NCI-H510A treated with DMSO at 0.1 percent for 48 hours (cell line): ENCODE results near the gene LAMC3.

ENCODE experiments used
- DNase-seq: peaks from one replicate; lab custom pipeline; 2025; lab: John Stamatoyannopoulos, UW

Gene LAMC3

DNA sequence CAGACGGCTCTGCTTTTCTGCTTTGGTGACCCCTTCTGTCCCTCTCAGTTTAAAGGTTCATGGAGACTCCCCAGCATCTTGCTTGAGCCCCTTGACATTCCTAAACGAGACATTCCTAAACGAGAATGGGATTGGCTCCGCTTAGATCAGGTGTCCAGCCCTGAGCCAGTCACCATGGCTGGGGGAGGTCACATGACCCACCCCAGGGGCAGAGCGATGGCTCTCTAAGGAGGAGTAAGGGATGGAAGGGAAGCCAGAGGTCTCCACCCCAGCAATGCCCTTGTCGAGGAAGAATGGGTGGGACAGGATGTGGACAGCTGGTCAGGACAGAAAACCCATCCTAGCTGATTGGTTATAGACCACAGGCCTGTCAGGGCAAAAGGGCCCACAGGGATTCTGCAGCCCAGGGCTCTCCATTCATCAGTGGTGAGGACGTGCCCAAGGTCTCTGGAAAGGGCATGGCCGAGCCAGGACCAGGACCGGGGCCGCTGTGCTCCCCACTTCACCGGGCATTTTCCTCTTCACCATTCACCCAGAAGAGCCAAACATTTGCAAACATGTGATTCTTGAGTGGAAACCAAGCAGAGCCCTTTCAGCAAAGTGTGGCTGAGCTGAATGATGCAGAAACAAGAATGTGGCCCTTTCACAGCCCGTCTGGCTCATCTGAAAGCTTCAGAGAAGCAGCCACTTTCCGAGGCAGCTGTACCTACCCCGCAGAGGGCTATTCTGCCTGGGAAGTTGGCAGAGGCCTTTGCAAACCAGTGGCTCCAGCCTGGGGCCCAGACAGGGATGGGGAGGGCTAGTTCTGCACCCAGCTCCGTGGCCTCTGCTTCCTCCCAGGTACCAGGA lies 67.6 kb downstream of the LAMC3 start:
- no peak for DNase-seq

DNA sequence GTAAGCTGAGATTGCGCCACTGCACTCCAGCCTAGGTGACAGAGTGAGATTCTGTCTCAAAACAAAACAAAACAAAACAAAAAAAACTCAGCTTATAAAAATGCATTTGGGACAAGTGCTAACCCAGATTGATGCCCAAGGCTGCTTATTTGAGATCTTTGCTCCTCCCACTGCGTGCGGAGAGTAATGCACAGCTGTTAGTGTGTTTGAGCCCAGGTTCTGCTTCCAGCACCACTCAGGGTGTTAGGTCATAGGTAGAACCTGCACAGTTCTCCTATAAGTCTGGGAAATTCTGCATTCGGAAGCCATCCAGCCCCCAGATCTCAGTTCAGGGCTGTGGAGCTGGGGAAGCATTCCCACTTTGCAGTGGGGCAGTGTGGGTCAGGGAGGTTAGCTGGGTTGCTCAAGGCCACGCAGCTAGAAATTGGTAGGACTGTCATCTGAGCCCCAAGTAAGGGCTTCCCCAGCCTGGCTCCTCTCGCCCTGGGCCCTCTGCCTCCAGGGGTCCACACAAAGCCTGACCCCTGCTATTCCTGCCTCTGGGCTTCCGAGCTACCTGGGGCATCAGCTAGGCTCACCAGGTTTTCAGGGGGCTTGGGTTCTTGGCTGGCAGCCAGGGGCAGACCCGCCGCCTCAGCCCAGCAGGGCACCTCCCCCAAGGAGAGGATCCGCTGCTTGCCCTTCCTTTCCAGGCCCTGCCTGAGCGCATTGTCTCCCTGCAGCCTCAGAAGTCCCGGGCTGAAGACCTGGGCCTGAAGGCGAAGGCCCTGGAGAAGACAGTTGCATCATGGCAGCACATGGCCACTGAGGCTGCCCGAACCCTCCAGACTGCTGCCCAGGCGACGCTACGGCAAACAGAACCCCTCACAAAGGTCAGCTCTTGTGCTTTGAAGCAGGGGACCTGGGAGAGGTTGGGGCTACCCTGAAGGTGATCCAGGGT lies 69.7 kb downstream of the LAMC3 start:
- DNase-seq = no peak

DNA sequence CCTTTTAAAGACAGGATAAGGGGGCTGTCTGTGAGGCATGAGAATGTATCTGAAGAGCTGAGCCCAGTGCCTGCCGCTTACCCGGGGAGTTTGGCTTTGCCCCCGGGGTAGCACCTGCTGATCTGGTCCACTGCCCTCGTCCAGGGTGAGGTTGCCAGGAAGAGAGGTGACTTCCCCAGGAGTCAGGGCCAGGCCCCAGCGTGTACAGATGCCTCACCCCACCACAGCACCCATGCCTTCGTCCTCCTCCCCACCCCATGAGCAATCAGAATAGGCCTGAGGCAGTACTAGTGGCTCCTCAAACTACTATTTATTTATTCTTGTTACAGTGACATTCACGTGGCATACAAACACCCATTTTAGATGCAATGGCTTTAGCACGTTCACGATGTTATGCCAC lies 71.6 kb downstream of the LAMC3 start:
- no peak for DNase-seq

DNA sequence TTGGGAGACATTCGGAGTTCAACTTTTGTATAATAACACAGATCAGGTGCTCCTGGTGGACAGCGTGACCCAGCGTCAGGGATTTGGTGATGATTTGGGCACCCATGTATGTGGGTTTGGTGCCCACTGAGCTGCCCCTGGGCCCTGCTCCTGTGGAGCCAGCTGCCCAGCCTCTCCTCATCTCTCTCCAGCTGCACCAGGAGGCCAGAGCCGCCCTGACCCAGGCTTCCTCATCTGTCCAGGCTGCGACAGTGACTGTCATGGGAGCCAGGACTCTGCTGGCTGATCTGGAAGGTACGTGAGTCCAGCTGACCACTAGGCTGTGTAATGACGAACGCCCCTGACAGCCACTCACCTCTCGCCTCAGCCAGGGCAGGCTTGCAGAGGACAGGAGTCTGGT lies 72.9 kb downstream of the LAMC3 start:
- DNase-seq = no peak

DNA sequence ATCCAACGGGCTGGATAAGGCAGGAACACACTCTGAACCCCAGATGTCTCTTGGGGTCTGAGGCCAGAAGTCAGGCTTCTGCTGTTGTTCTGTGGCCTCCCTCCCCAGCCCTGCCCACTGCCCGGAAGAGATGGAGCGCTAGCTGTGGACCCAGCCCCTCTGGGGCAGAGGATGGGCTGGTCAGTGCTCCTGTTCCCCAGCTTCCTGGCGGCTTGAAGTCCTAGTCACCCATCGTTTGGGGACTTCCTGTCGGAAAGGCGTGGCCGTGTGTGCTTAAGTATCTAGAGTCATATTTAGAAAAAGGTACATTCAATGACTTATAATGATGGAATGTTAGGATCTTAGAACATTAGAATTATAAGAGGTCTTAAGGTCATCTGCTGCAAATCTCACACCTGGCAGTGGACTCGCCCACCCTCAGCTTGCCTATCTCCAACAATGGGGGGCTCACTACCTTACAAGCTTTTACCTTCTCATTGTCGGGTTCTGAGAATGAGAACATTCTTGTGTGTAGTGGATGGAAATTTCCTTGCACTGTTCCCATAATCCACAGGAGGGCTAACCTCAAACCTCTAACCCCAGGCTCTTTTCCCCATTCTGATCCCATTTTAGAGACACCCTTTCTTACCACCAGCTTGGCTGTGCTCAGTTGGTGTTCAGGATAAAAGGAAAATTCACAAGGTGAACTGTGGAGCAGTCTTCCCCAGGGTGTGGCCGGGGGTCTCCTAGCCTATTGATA lies 74.0 kb downstream of the LAMC3 start:
- DNase-seq = no peak

DNA sequence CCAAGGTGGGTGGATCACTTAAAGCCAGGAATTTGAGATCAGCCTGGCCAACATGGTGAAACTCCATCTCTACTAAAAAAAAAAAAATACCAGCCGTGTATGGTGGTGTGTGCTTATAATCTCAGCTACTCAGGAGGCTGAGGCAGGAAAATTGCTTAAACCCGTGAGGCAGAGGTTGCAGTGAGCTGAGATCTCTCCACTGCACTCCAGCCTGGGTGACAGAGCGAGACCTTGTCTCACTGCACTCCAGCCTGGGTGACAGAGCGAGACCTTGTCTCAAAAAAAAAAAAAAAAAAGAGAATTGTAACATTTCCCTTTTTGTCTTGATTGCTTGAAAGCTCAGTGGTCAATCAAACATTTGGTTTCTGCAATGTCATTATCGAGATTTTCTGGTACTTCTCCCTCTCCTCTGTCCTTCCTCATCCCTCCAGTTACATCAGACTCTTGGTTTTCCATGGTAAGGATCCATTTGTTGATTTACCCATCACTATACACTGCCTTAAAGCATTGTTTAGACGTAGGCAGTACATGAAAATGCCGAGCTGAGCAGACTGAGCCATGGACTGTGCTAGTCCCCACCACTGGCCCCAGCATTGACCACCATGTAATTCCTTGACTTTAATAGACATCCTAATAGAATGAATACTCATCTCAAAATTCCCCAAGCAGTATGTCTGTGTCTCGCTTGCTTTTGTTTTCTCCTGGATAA lies 75.8 kb downstream of the LAMC3 start:
- no peak for DNase-seq

DNA sequence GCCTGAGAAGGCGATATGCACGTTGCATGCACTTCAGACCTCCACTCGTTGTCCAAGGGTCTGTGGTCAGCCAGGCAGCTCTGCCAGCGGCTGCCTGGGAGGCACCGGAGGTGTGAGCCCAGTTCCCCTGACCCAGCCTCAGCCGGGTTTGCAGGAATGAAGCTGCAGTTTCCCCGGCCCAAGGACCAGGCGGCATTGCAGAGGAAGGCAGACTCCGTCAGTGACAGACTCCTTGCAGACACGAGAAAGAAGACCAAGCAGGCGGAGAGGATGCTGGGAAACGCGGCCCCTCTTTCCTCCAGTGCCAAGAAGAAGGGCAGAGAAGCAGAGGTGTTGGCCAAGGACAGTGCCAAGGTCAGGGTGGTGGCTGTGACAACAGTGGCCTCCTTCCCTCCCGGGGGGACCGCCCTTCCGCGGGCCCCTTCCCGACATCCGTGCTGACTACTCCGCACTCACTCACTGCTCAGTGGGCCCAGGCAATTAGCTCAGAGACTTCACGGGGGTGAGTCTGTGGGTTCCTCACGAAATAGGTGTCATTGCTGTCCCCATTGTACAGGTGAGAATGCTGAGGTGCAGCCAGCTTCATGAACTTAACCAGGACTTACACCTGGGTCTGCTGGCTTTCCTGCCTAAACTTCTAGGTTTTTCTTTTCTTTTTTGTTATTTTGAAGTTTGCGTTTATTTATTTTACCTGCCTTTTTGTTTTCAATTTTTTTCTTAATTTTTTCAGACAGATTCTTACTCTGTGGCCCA lies 76.6 kb downstream of the LAMC3 start:
- no peak for DNase-seq

DNA sequence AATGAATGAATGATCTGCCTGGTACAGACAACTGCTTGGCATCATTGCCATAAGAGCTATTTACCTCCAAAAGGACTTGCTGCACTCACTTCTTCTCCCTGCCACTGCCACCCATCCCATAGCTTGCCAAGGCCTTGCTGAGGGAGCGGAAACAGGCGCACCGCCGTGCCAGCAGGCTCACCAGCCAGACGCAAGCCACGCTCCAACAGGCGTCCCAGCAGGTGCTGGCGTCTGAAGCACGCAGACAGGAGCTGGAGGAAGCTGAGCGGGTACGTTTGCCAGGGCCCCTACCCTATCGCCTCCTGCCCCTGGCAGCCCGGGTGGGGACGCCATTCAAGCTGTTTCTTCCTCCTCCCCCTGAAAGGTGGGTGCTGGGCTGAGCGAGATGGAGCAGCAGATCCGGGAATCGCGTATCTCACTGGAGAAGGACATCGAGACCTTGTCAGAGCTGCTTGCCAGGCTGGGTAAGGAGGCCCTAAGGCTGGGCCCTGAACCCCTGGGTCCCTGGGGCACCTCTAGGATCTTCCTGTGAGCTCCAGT lies 78.5 kb downstream of the LAMC3 start:
- DNase-seq = no peak

DNA sequence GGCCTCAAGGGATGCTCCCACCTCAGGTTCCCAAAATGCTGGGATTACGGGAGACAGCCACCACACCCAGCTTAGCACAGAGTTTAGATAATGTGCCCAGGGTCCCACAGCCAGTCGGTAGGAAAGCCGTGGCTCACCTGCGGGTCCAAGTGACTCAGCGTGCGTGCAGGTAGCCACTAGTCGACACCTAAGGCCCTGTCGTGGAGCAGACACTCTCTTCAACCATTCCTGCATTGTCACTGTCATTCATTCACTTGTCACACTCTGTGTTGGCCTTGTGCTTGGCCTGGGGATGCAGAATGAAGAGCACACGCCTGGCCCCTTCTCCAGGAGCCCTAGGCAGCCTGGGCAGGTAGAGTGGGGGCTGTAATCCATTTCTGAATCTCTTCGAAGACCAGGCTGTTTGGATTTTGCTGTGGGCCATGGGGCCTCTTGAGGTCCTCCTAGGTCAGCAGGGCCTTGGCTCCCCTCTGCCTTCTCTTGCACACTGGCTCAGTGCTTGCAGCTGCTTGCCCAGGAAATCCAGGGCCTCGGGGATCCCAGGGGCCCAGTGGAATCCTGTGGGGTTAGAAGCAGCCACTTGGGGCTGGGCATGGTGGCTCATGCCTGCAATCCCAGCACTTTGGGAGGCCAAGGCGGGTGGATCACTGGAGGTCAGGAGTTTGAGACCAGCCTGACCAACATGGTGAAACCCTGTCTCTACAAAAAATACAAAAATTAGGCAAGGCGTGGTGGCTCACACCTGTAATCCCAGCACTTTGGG lies 81.2 kb downstream of the LAMC3 start:
- no peak for DNase-seq

DNA sequence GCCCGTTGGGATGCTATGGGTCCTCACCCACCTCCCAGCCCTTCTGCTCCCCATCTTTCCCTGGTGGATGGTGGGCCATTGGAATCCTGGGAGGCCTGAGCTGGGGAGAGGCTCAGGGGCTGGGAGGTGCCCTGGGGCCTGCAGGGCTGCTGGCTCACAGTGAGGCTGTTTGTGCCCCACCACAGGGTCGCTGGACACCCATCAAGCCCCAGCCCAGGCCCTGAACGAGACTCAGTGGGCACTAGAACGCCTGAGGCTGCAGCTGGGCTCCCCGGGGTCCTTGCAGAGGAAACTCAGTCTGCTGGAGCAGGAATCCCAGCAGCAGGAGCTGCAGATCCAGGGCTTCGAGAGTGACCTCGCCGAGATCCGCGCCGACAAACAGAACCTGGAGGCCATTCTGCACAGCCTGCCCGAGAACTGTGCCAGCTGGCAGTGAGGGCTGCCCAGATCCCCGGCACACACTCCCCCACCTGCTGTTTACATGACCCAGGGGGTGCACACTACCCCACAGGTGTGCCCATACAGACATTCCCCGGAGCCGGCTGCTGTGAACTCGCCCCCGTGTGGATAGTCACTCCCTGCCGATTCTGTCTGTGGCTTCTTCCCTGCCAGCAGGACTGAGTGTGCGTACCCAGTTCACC lies 82.5 kb downstream of the LAMC3 start:
- DNase-seq = no peak

DNA sequence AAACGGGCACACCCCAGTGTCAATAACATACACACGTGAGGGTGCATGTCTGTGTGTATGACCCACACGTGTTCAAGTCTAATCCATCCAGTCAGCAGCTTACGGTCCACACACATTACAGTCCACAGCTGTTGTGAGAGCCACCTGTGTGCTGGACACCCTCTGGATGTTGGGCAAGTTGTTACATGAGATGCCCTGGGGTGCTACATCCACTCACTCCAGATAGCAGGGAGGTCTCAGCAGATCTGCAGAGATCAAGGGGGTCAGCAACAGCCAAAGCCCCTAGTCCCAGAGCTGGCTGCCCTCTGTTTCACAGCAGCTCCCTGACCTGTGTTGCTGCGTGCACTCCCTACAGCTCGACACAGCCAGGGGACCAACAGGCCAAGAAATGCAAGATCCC lies 83.1 kb downstream of the LAMC3 start:
- no peak for DNase-seq

DNA sequence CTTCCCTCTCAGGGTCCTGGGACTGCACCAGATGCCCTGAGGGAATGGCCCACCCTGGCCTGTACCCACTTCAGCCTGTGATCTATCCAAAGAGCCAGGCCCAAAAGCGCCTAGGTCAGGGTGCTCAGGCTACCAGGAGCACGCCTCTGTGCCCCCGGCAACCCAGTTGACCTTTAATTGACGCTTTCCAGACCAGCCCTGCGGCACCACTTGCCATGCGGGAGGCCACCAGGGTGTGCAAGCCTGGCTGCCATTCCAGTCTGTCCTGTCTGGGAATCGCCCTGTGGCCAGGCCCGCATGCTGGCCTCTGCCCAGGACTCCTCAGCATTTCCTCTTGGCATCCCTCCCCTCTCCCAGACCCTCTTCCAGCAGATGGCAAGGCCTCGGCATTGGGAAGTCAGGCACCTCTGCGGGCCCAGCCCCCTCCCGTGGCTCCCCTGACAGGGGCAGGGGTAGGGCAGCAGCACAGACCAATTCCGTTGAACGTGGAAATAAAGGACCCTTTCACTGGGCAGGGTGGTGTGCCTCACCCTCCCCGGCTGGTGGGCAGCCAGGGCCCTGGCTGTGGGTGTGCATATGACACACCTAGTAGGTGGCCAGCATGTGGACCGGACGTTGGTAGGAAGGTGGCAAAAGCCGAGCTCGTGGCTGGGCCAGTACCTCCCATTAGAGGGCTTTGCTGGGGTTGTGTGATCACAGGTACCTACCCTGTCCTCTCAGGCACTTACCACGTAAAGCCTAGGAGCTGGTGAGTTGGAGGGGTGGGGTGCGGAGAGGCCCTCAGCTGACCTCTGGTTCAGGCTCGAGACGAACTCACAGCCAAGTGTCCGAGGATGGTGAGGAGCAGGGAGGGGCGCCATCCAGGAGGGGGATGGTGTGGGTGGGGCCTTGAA lies 83.8 kb downstream of the LAMC3 start:
- DNase-seq = no peak

DNA sequence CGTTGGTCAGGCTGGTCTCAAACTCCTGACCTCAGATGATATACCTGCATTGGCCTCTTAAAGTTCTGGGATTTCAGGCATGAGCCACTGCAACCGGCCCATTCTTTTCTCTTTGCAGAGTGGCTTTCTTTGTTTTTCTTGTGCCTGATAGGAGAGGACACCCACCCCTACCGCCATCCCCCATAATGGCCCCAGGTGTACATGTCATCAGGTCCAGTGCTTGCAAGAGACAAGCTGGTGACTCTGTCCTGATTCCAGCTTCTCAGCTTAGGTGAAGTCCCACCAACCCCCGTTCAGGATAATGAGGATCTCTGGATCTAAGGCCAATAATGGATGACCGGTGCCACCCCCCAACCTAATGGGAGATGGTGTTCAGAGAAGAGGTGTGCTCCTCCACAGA lies 85.0 kb downstream of the LAMC3 start:
- DNase-seq = no peak

DNA sequence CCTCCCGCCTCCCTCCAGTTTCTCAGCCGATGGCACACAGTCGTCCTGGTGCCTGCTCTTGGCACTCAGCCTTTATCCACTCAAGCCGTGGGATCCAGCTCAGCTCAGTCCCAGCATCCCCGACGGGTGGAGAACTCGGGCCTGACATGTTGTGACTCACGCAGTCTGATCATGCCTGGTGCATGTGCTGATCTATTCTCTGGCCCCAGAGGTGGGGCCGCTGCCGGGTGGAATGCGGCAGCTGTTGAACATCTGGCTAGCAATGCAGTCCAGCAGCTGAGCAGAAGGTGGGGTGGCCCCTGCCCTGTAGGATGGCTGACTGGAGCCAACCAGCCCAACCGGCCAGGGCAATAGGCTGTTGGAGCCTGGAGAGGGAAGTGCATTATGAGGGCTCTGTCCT lies 85.6 kb downstream of the LAMC3 start:
- no peak for DNase-seq

DNA sequence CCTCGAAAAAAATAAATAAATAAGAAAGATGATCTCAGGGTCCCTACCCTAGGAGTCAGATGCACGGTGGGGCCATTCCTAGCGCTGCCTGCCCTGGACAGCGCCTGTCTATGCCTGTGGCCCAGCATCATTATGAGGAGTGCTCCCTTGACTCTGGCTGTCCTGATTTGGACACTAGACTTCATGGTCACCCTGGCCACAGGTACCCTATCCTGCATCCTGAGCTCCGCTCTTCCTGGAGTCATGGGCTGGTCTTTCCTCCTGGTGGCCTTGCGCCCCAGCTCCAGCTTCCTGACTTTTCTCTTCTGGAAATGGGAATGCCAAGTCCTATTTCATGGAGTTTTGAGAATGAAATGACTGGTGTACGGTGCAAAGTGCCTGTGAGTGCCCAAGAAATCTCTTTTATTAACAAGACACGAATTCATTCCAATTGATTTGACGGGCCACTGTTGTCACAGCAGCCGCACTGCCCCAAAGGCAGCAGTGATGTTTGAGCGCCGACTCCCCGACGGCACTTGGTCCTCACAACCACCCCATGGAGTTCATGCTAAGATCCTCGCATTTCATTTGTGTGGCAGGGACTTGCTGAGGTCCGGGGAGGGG lies 86.8 kb downstream of the LAMC3 start:
- no peak for DNase-seq

DNA sequence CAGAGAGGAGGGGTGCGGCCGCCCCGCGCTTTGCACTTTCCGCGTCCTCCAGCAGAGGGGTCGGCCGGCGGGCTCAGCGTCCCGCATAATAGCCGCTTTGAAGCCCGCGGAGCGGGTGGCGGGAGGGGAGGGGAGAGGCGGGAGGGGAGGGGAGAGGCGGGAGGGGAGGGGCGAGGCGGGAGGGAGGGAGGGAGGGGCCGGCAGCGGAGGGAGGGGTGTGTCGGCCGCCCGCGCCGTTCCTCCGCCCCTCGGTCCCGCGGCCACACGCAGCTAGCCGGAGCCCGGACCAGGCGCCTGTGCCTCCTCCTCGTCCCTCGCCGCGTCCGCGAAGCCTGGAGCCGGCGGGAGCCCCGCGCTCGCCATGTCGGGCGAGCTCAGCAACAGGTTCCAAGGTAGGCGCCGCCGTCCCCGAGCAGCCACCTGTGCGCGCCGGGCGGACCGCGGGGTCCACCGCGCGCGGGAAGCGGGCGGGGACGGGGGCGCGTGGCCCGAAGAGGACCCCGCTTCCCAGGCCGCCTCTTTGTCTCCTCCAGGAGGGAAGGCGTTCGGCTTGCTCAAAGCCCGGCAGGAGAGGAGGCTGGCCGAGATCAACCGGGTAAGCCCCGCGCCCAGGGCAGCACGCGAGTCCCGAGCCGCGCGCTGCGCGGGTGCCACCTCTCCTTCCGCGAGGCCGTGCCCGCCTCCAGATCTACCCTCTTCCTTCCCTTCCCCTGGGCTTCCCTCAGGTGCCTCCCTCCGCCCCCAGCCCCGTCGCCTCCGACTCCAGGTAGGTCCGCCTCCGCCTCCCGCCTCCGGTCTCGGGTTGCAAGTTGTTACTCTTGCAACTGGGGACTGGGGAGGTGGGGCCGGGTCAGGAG lies 87.5 kb downstream of the LAMC3 start, which contains the start of gene AIF1L:
AIF1L (plus strand) TSS at position 263 of the 857 bp plus-strand sequence; CDS start at position 362, 99 bp downstream.
- DNase-seq = peak; percentile 77
